AG08395 (cell line): ENCODE data around the gene ARMC2.
"Not testable (repeated sequence)": the region's sequence is repeated elsewhere in the genome, so short reads cannot be mapped to it uniquely, and the experiment has no call there.

Source experiments
- DNase-seq: peaks from one replicate; pipeline ENCODE4 v3.0.0; 2012; ENCODE audit warnings: mixed read lengths, low spot score

ARMC2 gene

DNA sequence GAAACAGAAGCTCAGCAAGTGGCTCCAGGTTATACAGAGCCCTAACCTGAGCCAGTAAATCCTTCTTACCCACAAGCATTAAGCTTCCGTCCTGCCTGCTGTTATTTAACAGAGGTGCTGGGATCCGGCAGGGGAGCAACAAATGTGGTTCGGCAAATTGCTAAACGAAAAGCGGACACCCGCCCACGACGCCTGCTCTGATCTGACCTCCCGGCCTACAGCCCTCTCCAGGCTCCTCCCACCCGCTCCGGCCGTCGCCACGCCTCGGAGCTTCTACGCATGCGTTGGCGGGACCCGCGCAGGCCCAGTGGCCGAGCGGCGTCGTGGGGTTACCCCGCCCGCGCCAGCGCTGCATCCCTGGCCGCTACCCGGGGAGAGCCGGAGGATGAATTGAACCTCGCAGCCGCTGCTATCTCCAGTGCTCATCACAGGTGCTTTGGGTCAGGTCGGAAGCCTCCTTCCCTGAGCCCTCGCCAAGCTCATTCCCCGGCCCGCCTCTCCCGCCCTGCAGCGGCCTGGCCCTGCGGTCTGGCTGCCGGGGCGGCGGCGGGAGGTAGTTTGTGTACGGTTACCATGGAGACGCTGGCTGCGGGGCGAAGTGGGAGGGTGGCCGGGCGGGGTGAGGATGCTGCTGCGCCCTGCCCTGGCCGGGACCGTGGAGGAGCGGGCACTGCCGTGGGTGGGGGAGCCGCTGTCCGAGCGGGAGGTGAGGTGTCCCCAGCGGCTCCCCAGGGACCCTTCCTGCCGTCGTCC, at the start of gene ARMC2:
TSS of gene ARMC2 (plus strand) at position 307 of the 753 bp plus-strand sequence. CDS start 5,846 bp downstream, outside the sequence.
- DNase-seq, result peak; percentile 98

DNA sequence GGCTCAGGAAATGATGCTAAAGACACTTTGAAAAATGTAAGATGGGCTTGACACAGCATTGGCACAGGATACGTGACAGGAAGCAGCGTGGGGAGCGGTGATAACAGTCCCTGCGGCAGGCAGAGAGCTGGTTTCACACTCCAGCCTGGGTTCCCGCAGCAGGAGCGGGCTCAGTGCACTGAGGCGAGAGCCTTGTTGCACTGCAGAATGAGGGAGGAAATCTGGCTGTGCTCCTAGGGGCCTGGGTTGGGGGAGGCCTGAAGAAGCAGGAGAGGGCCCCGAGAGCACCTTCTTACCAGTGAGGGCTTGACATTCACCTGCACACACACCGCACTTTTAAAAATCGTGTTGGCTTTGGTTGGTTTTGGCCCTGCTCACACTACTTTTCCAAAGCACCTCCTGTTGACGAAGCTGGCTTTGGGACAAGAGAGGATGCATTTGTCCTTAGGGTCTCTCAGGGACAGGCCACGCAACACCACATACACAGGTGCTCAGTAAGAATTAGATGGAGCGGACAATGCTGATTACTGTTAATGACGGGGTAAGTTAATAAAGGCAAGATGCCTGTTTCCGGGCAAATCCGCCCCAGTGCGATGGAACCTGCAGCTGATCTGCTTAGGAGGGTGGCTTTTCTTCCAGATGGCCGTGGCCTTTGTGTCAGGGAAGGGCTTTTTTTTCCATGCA, 49.4 kb upstream of the ARMC2 start:
- no peak for DNase-seq

GRCh38 chr6:108799354-108799717, 48.9 kb upstream of the ARMC2 start:
- DNase-seq, result no peak

- DNase-seq, result no peak
Measured at GRCh38 chr6:108799791-108800190, 48.4 kb upstream of the ARMC2 start.

DNA sequence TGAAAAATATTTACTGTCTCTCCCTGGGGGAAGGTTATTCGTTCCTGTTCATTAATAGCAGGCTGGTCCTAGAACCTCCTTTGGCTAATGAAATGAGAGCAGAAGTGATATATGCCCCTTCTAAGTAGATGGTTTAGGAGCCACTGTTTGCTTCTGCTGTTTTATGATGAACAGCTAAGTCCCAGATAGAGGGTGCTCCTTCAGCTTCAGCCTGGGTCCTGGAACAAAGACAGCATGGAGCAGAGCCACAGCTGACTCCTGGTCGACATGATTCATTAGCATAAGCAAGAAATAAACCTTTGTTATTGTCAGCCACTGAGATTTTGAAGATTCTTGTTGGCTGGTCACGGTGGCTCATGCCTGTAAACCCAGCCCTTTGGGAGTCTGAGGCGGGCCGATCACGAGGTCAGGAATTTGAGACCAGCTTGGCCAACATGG, 47.8 kb upstream of the ARMC2 start:
- DNase-seq, result peak; percentile 16

DNA sequence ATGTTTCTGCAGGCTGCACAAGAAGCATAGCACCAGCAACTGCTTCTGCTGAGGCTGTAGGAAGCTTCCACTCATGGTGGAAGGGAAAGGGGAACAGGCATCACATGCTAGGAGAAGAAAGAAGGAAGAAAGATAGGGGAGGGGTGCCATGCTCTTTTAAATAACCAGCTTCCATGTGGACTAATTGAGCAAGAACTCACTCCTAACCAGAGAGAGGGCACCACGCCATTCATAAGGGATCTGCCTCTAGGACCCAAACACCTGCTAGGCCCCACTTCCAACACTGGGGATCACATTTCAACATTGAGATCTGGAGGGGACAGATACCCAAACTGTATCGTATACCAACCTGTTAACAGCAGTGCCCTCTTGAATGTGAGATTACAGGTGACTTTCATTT, 46.9 kb upstream of the ARMC2 start:
- DNase-seq, result no peak

DNA sequence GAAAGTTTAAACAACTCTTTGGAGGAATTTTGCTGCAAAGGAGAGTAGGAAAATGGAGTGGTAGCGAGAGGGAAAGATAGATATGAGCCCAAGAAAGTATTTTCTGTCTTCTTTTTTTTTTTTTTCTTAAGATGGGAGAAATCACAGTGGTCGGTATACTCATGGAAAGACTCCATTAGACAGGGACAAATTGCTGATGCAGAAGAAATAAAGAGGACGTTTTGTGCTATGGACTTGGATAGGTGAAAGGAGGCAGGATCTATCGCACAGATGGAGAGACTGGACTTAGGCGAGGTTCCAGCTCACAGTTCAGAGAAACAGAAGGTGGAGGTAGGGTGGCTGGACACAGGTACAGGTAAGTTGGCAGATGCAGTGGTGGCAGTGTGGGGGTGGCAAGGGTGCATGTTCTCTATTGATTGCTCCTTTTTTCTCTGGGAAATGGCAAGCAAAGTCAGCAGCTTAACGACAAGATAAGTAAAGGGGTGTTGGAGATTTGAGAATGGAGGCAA, 44.2 kb upstream of the ARMC2 start:
- DNase-seq, result no peak

DNA sequence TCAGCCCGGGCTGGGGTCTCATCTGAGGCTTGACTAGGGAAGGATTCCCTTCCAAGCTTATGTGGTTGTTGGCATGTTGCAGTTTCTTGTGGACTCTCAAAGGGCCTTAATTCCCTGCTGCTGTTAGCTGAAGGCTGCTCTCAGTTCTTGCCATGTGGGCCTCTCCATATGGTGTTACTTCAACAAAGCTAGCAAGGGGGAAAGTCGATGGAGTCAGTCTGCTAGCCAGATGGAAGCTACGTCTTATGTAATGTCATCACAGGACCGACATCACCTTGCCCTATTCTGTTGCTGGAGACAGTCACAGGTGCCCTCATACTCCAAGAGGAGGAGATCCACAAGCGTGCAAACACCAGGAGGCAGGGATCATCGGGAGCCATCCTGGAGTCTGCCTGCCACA, 43.3 kb upstream of the ARMC2 start:
- DNase-seq, result no peak

DNA sequence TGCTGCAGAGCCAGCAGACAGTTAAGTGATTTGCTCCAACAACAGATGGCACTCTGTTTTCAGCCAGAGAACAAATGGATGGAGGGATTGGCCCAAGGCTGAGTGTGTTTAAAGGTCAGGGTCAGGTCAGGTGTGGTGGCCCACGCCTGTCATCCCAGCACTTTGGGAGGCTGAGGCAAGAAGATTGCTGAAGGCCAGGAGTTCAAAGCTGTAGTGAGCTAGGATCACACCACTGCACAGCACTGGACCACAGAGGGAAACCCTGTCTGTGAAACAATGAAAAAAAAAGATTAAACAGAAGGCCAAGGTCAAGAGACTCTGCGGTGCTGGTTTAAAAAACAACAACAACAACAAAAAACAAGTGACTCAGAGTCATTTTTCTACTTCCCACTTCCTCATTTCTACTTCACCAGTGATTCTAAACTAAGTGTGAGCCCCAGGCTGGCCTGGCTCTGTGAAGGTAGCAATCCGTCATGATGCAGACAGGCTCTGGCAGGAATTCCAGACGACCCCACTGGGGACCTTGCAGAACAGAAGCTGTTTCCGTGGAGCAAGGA, 42.5 kb upstream of the ARMC2 start:
- DNase-seq, result no peak

GRCh38 chr6:108806171-108806570, 42.1 kb upstream of the ARMC2 start:
- no peak for DNase-seq

DNA sequence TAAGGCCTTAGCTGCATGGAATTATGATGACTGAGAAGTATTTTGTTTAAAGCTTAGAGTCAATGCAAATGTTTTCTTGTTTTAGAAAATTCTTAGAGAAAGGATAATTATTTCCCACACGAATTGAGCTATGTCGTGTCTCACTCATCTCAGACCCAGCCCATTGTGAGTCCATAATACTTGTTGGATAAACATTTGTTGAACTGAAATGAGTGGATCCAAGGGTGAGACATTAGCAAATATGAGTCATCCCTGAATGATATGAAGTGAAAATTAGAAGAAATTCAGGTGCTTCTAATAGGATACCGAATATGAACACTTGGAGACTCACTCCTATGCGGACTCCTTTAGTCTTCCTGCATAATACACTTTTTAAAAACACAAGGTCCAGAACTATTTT, 41.6 kb upstream of the ARMC2 start:
- DNase-seq, result no peak

- no peak for DNase-seq
Measured at GRCh38 chr6:108807928-108808327, 40.3 kb upstream of the ARMC2 start.

- no peak for DNase-seq
Measured at GRCh38 chr6:108809211-108809610, 39.0 kb upstream of the ARMC2 start.

- DNase-seq, result no peak
Measured at GRCh38 chr6:108810057-108810643, 38.1 kb upstream of the ARMC2 start.

- DNase-seq, result no peak
Measured at GRCh38 chr6:108811490-108811889, 36.7 kb upstream of the ARMC2 start.

GRCh38 chr6:108813218-108813617, 35.0 kb upstream of the ARMC2 start:
- DNase-seq, result not testable (repeated sequence)

GRCh38 chr6:108817276-108817675, 30.9 kb upstream of the ARMC2 start:
- not testable (repeated sequence) for DNase-seq

DNA sequence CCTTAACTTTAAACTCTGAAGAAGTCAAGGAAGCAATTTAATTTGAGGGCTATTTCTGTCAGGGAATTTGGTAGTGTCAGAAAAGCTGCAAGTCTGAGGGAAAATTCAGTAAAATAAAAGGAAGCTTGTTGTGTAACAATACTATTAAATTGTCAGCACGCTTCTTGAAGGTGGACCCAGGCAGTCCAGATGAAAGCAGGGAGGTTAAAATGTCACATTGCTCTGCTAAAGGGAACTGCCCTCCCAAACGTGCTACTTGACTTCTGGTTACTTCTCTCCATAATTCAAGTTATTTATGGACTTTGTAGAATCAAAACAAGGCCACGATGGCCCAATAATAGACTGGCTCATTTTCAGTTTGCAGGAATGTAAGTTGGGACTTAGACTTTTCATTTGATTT, 28.2 kb upstream of the ARMC2 start:
- no peak for DNase-seq

- no peak for DNase-seq
Measured at GRCh38 chr6:108822401-108822800, 25.8 kb upstream of the ARMC2 start.

- DNase-seq, result no peak
Measured at GRCh38 chr6:108825326-108825725, 22.9 kb upstream of the ARMC2 start.

GRCh38 chr6:108831104-108831503, 17.1 kb upstream of the ARMC2 start:
- peak; percentile 11 for DNase-seq

DNA sequence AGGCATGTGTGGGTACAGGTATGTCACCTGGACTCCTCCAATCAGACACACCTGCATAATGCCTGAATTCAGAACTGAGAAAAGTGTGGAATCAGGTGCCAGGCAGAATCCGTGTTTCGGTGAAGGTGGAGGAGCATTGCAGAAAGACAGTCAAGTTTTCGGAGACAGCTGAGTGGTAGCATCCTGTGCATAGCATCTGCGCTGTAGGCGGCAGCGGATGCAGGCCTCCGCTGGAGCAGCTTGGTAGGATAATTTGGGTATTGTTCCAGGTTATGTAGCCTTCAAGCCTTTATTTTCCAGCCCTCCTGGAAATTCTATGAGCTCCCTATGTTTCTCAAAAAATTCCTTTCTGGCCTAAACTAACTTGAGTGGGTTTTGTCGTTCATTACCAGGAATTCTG, 15.5 kb upstream of the ARMC2 start:
- no peak for DNase-seq
